HL-60/S4 treated with phorbol 12-myristate 13-acetate at 8.2 ng/mL for 4 days and 3 days (cell line): ENCODE data around the gene LRTM2.

Source experiments
- in situ Hi-C: fragments of 300-500 bp; cut with MboI; formaldehyde crosslinking; loops from 2 replicates; pipeline ENCODE4 v1.15.0; 2022; ENCODE audit warnings: low sequenced_read_pairs

The LRTM2 gene

GRCh38 chr12:1826867-1827705, 6.7 kb downstream of the LRTM2 start:
- in situ Hi-C loops: no loop called here

GRCh38 chr12:1827826-1828805, 7.8 kb downstream of the LRTM2 start:
- in situ Hi-C loops: no loop called here

- in situ Hi-C loops: no loop called here
These were observed 8.5 kb downstream of the LRTM2 start for GRCh38 chr12:1828856-1829255.

- in situ Hi-C loops: no loop called here
These were observed 9.0 kb downstream of the LRTM2 start for GRCh38 chr12:1829306-1829900.

DNA sequence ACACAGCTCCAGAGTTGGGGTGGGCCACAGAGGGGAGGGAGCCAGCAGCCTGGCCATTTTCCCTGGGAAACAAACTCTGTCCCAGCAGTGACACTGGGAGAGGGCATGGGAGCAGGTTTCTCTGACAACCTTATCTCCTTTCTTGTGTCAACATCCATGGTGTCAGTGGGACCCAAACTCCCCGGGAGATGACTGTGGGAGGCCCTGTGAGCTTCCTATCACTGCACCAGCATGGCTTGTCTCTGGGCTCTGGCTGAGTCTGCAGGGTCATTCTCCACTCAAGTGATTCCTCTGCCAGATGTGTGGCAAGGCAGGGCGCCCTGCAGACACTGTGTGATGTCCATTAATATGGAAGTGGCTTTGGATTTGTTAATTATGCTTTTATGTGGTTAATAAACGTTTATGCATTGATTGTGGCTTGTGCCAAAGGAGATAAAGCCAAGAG, 10.1 kb downstream of the LRTM2 start:
- in situ Hi-C loops: no loop called here

DNA sequence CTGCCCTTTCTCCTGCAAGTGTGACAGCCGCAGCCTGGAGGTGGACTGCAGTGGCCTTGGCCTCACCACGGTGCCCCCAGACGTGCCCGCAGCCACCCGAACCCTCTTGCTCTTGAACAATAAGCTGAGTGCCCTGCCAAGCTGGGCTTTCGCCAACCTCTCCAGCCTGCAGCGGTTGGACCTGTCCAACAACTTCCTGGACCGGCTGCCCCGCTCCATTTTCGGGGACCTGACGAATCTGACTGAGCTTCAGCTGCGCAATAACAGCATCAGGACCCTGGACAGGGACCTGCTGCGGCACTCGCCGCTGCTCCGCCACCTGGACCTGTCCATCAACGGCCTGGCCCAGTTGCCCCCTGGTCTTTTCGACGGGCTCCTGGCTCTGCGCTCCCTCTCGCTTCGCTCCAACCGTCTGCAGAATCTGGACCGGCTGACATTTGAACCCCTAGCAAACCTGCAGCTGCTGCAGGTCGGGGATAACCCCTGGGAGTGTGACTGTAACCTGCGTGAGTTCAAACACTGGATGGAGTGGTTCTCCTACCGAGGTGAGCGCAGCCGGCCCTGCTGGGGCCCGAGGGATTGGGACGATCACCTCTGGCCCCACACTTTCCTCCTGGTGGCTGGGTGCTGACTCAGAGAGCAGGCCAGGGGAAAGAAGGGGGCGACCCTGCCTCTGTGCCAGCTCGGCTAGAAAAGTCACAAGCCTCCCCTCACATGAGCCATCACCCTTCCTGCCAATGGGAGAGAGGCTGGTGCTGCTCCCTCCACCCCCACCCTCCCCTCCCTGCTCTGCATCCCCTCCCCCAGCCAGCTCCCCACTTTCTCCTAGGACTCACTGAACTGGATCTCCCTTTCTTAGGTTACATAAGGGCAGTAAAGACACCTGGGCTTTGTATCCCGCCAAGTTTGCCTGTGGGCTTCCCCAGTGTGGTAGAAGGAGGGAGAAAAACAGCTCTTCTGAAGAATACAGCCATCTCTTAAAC, 10.9 kb downstream of the LRTM2 start:
- in situ Hi-C loops: no loop called here

GRCh38 chr12:1832801-1833595, 12.6 kb downstream of the LRTM2 start:
- in situ Hi-C loops: no loop called here

DNA sequence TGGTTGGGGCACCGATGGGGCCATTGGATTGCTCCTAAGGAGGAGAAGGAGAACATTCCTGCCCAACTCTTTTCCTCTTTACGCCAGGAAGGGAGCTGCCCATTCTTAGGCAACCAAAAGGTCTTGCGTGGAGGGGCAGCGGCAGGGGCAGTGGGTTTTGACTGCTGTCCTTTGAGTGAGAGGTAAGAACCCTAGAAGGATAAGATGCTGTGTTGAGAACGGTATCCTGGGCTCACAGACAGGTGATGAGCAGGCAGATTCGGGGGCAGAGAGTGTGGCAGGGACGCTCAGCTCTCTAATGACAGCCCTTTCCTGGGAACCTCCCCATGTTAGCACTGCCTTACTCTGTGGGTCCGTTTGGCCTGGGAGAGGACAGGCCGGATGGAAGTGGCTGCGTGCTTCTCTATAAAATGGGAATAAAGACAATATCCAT, 13.2 kb downstream of the LRTM2 start:
- in situ Hi-C loops: no loop called here

- in situ Hi-C loops: no loop called here
These were observed 14.0 kb downstream of the LRTM2 start for GRCh38 chr12:1834186-1834925.

GRCh38 chr12:1835211-1836131, 15.1 kb downstream of the LRTM2 start:
- in situ Hi-C loops: no loop called here

- in situ Hi-C loops: no loop called here
These were observed 16.0 kb downstream of the LRTM2 start for GRCh38 chr12:1836241-1836803.

DNA sequence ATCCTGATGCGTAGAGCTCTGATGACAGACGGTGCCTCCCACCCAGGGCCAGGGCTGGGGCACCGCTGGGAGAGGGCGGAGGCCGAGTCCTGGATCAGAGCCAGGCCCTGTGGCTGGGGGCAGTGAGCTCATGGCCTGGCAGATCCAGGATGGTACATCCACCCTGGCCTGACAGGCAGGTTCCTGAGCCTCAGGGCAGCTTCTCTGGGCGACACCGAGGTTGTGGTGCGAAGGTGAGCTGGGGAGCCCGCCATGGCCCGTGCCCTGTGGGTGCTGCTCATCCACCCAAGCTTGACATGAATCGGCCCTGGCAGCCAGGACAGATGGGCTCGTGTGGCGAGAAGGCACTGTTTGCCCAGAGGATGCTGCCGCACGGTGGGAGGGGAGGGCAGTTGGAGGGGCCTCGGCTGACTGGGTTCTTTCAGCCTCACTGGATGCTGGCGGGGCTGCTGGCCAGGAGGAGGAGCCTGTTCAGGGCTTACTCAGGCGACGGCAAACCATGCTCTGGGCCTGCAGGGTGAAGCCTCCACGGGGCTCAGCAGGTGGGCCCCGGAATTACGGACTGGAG, 16.6 kb downstream of the LRTM2 start:
- in situ Hi-C loops: no loop called here

DNA sequence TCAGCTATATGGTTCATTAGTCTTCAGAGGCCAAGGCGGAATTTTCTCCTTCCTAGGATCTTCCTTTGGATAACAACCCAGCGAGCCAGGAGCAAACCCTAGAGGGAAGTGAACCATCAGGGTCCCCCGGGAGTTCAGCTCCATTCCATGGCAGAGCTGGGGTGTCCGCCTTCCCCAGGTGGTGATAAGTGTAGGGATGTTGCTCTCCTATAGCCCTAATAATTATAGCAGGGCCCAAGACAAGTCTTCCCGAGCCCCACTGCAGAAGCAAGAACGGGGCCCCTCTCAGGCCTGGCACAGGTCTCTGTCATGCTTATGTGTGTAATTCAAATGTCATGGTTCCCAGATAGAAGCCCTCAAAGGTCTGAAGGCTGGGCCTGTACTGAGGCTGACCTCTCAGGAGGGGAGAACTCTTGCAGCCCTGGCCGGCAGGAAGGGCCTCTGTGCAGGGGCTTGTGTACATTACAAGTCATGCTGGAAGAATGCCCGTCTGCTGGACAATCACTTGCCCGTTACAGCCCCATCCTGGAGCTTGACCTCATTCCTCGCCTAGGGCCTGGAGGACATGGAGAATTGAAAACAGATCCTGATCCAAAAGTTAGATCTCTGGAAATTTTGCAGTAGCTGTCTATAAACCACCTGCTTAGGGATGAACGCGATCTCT, 17.3 kb downstream of the LRTM2 start:
- in situ Hi-C loops: no loop called here

DNA sequence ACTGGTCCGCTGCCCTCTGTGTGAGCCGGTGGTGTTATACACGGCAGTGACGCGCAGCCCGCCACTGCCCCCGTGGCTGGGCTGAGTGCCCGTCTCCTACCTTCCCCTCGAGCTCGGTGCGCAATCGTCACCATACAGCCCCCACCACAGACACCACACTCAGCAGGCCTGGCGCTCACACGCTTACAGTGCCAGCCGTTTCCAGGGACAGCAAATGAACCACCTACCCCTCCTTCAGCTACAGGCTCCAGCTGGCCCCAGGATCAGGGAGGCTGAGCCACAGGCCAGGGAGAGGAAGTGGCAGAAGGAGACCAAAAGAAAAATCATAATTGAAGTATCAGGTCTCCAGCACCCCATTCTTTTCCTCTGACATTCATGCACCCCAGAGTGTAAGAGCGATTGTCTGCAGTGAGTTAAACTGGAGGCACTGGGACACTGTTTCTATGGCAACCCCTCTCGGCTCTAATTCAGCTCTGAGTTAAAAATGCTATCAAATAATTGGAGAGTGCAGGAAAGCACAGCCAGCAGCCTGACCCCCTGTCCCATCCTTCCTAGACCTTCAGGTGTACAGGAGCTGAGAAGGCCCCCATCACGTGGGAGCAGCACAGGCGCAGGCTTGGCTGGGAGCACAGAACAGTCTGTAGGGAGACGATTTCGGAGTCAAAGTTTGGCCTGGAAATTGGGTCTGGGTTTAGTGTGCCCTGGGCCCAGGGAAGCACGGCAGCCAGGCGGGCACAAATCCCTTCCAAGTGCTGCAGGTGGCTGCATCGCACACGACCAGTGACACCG, 18.0 kb downstream of the LRTM2 start:
- in situ Hi-C loops: no loop called here

GRCh38 chr12:1838994-1839365, 18.6 kb downstream of the LRTM2 start:
- in situ Hi-C loops: no loop called here

- in situ Hi-C loops: no loop called here
These were observed 19.1 kb downstream of the LRTM2 start for GRCh38 chr12:1839464-1839863.
